Right forelimb (tissue), 1 donor: ENCODE data around the gene SLC16A4.
A peak's percentile ranks its signal among the peaks of the same experiment; 100 is the strongest.
"Not testable (repeated sequence)": the region's sequence is repeated elsewhere in the genome, so short reads cannot be mapped to it uniquely, and the experiment has no call there.

ENCODE experiments used
- DNase-seq: peaks from one replicate; pipeline ENCODE4 v3.0.0-alpha.2; 2018

SLC16A4 gene

GRCh38 chr1:110390692-110391245 is at the start of gene SLC16A4:
Gene SLC16A4 (minus strand): TSS chr1:110391026. CDS start chr1:110389323, 1,703 bp downstream.
- DNase-seq = peak; percentile 50

DNA sequence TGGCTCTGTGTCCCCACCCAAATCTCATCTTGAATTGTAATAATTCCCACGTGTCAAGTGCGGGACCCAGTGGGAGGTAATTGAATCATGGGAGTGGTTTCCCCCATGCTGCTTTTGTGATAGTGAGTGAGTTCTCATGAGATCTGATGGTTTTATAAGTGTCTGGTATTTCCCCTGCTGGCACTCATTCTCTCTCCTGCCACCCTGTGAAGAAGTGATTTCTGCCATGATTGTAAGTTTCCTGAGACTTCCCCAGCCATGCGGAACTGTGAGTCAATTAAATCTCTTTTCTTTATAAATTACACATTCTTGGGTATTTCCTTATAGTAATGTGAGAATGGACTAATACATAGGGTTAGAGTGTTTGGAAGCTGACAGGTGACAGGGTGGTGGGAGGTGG is 49.0 kb upstream of the SLC16A4 start:
- not testable (repeated sequence) for DNase-seq

- DNase-seq = no peak
Observed at GRCh38 chr1:110438893-110439292, 48.1 kb upstream of the SLC16A4 start.

DNA sequence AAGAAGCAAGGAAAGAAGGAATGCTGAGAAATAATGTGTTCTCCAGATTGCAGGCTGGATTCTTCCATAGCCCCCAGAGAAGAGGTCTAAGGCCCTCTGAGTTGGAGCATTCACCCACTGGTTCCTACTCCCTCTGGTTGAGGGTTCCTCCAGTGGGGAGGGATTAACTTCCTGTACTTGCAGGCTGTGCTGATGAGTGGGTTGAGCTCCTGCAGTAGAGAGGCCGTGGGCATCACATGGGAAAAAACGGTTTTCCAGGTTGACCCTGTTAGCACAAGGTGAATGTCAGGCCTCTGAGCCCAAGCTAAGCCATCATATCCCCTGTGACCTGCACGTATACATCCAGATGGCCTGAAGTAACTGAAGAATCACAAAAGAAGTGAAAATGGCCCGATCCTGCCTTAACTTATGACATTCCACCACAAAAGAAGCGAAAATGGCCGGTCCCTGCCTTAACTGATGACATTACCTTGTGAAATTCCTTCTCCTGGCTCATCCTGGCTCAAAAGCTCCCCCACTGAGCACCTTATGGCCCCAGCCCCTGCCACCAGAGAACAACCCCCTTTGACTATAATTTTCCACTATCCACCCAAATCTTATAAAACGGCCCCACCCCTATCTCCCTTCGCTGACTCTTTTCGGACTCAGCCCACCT is 46.9 kb upstream of the SLC16A4 start:
- not testable (repeated sequence) for DNase-seq

- no peak for DNase-seq
Observed at GRCh38 chr1:110436635-110437034, 45.8 kb upstream of the SLC16A4 start.

GRCh38 chr1:110434946-110435345 is 44.1 kb upstream of the SLC16A4 start:
- no peak for DNase-seq

- no peak for DNase-seq
Observed at GRCh38 chr1:110433803-110434202, 43.0 kb upstream of the SLC16A4 start.

GRCh38 chr1:110433213-110433612 is 42.4 kb upstream of the SLC16A4 start:
- no peak for DNase-seq

DNA sequence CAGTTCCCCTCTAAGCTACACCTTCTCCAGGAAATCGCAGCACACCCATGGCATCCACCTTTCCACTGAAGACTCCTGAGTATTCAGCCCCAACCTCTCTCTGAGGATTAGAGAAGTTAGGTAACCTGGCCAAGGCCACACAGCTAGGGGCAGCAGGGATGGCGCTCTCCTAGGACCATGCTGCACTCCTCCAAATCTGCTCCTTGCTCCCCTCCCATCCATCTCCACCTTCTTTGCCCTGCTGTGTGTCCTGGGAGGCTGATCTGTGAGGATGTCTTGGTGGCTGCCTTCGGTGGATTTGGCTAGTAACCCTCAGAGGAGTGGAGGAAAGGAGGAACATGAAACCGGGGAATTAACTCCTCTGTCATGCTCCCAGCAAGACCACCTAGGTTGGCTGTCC is 40.1 kb upstream of the SLC16A4 start:
- DNase-seq = no peak

DNA sequence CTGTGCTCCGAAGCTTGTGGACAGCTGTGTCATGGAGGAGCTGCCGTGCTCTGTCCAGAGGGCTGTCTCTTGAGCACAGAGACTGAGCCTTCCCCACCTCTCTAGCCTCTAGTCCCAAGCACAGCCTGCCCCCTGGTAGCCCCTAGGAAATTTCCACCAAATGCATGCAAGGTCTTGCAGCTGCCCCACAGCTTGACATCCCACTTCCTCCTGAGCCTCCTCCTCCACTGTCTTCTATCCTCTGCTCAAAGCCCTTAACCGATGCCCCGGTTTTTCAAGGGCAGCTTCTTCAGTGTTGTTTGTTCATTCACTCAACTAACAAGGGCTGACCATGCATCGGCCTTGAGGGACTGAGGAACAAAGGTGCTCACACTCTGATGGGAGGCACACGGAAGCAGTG is 39.5 kb upstream of the SLC16A4 start:
- DNase-seq = no peak

- no peak for DNase-seq
Observed at GRCh38 chr1:110428946-110429345, 38.1 kb upstream of the SLC16A4 start.

DNA sequence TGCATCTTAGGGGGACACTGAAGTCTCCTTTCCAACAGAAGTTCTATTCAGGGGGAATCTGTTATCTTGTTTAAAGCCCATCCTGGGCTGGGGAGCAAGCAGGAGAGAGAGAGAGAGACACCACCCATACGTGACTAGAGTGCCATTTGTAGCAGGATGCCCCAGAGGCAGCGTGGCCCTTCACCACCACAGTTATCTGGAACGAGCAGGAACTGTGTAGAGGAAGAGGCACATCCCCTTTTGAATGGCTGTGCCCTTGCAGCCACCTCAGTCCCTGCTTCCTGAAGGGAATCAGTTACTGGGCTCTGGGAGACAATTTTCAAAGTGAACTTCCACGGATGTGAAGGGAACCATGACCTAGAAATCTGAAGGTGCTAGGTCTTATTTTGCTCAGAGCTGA is 36.0 kb upstream of the SLC16A4 start:
- DNase-seq = no peak

- no peak for DNase-seq
Observed at GRCh38 chr1:110425612-110426152, 34.9 kb upstream of the SLC16A4 start.

GRCh38 chr1:110424699-110425611 is 34.1 kb upstream of the SLC16A4 start:
- no peak for DNase-seq

DNA sequence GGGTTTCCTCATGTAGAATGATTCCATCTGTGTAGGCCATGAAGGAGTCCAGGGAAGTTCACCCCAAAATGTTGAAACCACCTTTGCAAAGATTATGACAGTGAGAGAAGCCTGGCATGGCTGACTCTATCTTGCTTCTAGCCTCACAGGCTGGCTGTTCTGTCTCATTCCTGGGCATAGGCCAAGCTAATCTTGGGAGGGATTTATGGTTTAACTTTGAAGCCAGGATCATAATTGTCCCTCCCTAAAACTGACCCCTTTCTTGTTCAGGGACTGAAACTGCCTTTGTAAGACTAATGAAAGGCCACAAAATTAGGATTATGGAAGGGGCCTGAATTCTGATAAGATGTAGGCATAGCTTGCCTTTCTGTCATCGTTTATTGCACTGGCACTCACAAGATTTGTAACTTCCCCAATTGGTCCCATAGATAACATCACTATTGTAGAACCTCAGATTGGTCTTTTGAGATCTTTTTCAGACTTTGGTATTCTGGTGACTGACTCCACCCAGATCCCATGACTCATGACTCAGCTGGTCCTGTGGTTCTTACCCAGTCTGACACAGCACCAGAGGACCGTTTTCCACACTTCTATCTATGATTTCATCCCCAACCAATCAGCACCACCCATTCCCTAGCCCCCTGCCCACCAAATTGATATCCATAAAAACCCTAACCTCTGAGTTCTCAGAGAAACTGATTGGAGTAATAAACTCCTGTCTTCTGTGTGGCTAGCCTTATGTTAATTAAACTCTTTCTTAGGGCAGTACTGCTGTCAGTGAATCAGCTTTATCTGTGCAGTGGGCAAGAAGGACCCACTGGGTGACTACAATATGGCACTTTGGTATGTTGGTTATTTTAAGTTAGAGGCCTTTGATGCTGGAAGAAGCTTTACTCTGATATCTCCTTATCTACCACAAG is 30.3 kb upstream of the SLC16A4 start:
- no peak for DNase-seq

GRCh38 chr1:110420023-110420662 is 29.3 kb upstream of the SLC16A4 start:
- DNase-seq = no peak

DNA sequence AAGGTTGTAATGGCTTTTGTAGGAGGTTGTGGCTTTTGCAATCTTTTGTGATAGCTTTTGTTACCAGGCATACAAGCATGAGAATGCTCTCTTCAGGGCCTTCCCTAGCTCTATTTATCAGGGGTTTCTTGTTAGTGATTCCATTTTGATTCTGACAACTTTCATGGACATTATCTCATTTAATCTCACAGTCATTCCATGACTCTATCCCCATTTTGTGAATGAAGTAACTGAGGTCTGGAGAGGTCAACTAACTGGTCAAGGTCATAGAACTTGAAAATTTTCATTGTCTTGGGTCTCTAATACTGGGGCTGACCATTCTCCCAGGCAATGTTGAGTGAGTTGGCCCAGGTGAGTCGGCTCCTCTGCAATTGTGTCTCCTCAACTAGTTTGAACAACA is 27.9 kb upstream of the SLC16A4 start:
- DNase-seq = no peak

GRCh38 chr1:110413045-110413444 is 22.2 kb upstream of the SLC16A4 start:
- DNase-seq = not testable (repeated sequence)

GRCh38 chr1:110412576-110412975 is 21.8 kb upstream of the SLC16A4 start:
- peak; percentile 57 for DNase-seq

- no peak for DNase-seq
Observed at GRCh38 chr1:110411173-110411735, 20.4 kb upstream of the SLC16A4 start.

GRCh38 chr1:110409316-110409715 is 18.5 kb upstream of the SLC16A4 start:
- DNase-seq = no peak

DNA sequence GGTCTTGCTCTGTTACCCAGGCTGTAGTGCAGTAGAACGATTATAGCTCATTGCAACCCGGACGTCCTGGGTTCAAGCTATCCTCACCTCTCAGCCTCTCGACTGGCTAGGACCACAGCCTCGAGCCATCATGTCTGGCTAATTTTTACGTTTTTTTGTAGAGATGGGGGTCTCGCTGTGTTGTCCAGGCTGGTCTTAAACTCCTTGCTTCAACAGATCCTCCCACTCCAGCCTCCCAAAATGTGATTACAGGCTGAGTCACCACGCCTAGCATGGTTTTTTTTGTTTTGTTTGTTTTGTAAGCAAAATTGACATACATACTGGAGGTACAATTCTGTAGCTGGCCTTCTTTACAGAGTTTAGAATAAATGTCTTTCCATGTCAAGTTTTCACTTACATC is 17.7 kb upstream of the SLC16A4 start:
- DNase-seq = no peak
